Caki2 (cell line): ENCODE measurements around the gene MYT1. TPM values are rescaled to one million over a fixed set of nuclear protein-coding genes. Genes with fewer than 3 reads are reported as not detected.

ENCODE experiments used
- DNase-seq: peaks from one replicate; pipeline ENCODE4 v3.0.0-alpha.2; 2015; ENCODE audit warnings: low read depth
- in situ Hi-C: cut with HindIII; loops from 2 replicates; pipeline ENCODE4 v1.10.0; 2016; ENCODE audit warnings: low sequenced_read_pairs, low pct_unique_long_range_greater_than_20kb, mixed read lengths
- total RNA-seq: library from RNA; depleted of rRNA; stranded (reverse); fragments of >200 nt; shearing (Covaris generic); gene quantifications from 2 replicates; pipeline ENCODE4 v1.2.3, GENCODE V29; 2014; ENCODE audit warnings: low replicate concordance

Gene MYT1
- total RNA-seq, 1 experiment from 2014 or later, result not detected

GRCh38 chr20:64220420-64220819 lies 56.2 kb downstream of the MYT1 start:
- in situ Hi-C loops, result no loop called here
- DNase-seq, result no peak

DNA sequence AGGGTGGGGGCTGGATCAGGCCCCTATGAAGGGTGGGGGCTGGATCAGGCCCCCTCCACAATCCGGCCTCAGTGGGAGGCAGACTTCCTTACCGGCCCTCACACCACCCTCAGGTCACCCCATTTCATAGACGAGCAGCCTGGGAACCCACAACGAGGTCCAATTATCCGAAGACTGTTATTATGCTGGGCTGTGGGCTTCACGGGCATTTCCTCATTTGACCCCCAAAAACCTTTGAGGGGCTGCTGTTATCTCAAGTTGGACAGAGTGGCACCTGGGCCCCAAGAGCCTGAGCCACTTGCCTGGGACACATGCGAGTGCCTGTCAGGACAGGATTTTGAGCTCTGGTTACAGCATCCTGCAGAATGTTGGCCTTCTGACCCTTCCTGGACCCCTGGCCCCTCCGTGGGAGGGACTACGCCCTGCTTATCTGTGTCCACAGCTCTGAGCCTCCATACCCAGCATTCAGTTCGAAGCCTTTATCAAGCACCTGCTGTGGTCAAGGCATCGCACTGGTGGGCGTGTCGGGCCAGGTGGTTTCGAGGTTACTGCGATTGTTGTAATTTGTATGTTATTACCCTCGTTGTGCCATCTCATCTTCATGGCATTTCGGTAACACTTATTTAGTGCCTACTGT lies 56.8 kb downstream of the MYT1 start:
- in situ Hi-C loops, result no loop called here
- DNase-seq, result no peak

DNA sequence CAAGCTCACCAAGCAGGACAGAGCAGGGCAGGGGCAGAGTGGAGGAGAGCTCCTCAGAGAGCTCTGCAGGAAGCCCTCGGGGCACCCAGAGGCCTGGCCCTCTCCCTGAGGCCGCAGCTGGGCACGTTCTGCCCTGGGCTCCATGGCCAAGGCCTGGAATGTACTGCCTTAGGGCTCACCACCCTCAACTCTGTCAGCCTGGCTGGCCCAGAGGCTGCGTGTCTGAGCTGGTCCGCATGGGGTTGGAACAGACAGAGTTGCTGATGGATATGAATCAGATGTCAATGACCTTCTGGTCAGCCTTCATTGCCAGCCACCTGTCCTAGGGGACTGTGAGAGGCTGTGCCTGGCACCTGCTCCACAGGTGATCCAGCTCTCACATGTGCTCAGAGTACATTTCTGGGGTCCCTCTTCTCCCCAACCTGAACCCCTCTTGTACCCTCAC lies 58.1 kb downstream of the MYT1 start:
- DNase-seq, result no peak
- in situ Hi-C loops, result no loop called here

- DNase-seq, result no peak
- in situ Hi-C loops, result no loop called here
Observed at GRCh38 chr20:64222851-64223525, 58.7 kb downstream of the MYT1 start.

DNA sequence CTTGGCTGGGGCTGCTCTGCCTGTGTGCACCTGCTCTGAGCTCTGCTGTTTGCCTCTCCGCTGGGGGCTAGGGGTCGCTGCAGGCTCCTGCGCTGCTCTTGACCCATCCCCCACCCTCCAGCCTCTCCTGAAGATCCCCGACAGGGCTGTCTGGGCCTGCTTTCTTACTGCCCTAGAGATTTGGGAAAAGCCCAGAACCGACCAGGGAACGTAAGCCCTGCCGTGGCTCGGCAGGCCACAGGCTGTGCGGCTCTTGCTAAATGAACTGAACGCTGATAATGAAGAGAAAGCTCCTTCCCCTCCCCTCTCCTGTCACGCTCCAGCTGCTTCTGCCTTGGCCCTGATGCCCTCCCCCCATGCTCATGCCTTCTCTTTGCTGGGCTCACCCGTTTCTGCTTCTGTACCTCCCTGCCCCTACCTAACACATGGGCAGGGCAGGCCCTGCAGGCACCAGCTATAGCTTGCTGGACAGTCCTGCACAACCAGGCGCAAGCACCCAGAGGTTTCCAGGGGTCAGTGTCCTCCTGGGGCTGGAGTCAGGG lies 59.3 kb downstream of the MYT1 start:
- in situ Hi-C loops, result no loop called here
- DNase-seq, result no peak

- in situ Hi-C loops, result no loop called here
- no peak for DNase-seq
Observed at GRCh38 chr20:64224351-64225170, 60.3 kb downstream of the MYT1 start.

DNA sequence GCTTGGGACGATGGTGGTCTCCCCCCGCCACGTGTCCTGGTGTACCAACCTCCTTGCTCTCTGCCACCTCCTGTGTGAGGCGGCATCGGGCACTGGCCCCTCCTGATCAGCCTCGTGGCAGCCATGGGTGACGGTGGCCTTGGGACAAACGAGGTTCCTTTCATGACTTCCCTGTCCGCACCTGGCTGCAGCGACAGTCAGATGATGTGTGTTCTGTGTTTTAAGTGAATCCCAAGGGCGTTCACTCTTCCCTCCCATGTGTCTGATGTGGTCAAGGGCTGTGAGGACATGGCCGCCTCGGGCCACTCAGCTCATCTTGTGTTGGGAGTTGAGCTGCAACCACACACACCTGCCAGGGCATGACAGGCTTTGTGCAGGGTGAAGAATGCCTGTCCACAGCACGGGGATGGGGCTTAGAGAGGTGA lies 60.9 kb downstream of the MYT1 start:
- in situ Hi-C loops, result no loop called here
- no peak for DNase-seq

DNA sequence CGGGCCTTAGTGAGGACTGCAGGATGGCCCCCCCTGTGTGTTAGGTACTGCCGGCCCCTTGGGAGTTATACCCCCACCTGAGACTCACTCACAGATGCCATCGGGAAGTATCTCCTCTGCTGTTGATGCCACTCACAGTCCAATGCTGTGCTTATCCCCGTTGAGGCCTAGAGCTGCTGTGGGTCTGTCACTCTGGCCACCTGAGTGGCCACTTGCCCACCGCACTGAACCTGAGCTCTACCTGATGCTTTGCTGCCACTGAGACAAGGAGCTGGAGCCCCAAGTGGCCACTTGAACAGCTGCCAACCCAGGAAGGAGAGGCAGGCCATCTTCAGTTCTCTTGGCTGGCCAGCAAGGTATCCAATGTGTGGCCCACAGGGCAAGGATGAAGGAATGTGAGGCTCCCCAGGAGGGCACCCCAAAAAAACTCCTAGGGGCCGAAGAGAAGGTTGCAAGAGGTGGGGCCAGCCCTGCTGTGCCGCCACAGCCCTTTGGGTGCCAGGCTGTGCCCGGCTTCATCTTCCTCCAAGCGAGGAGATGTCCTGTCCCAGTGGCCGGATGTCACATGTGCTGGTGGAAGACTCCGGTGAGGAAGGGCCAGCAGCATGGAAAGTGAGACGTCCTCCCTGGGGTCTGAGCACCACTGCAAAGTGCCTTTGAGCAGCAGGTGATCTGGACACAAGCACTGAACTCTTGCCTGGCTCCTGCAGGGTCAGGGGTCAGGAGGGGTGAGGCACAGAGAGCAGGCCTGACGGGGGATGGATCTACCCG lies 61.8 kb downstream of the MYT1 start:
- no peak for DNase-seq
- in situ Hi-C loops, result no loop called here

- in situ Hi-C loops, result no loop called here
- no peak for DNase-seq
Observed at GRCh38 chr20:64226686-64227580, 62.7 kb downstream of the MYT1 start.

GRCh38 chr20:64228086-64228653 lies 63.9 kb downstream of the MYT1 start:
- in situ Hi-C loops, result no loop called here
- no peak for DNase-seq

- in situ Hi-C loops, result no loop called here
- DNase-seq, result no peak
Observed at GRCh38 chr20:64228751-64229506, 64.7 kb downstream of the MYT1 start.

DNA sequence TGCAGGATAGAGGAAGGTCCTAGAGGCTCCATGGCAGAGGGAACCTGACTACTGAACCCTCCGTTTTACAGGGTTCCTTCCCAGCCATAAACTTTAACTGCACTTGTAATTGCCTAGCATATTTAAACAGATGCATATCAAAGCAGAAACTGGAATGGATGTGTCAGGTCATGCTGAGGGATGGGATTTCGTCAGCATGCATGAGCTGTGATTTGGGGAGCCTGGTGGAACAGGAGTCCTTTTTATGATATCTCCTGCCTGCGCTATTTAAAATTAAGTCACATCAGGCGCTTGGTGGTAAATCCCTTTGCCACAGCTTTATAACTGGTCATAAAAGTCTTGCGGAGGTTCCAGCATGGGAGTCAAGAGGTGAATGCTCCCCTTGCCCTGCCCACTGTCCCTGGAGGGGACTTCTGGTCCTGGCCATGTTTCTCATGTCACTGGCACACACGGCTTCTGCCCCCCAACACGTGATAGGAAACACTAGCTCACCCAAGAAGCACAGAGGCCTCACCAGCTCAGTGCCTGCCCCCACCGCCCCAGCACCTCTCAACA lies 65.3 kb downstream of the MYT1 start:
- DNase-seq, result no peak
- in situ Hi-C loops, result no loop called here

- DNase-seq, result no peak
- in situ Hi-C loops, result no loop called here
Observed at GRCh38 chr20:64230461-64231145, 66.4 kb downstream of the MYT1 start.

DNA sequence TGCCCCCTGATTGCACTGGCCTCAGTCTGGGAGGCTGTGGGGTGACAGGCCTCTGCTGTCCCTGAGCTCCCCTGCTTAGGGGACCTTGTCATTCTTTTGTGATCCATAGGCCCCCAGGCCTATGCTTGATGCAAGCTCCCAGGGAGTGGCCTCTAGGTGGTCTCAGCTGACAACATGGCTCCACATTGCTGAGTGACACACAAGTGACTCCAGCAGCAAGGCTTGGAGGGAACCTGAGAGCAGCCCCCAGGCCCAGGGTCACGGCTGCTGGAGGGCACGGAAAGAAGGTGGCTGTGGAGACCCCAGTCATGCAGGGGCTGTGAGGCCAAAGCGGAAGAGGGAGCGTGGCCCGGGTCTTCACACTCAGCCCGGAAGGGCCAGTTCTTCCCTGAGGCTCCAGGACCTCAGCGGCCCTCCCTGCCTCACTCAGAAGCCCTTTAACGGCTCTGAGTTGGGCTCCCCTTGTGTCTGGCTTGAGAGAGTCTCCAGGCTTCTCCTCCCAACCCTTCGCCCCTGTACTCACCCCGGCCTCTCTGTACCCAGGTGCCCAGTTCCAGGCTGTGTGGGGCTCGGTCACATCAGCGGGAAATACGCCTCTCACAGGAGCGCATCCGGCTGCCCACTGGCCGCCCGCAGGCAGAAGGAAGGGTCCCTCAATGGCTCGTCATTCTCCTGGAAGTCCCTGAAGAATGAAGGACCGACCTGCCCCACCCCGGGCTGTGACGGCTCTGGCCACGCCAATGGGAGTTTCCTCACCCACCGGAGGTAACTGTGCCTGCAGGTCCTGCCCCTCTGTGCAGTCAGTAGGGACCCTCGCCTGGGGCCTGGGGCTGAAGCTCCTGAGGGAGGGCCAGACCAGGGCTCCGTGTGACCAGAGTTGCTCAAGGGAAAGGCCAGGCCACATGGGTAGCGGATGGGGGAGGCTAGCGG lies 67.6 kb downstream of the MYT1 start:
- DNase-seq, result no peak
- in situ Hi-C loops, result no loop called here

GRCh38 chr20:64232794-64233193 lies 68.5 kb downstream of the MYT1 start:
- no peak for DNase-seq
- in situ Hi-C loops, result no loop called here
